ENCODE measurements around the gene MAP2K7. TPM values are rescaled to one million over a fixed set of nuclear protein-coding genes. Genes with fewer than 3 reads are reported as not detected.

Gene MAP2K7
- total RNA-seq, 1 experiment from 2014 or later, result 37.4 TPM

DNA sequence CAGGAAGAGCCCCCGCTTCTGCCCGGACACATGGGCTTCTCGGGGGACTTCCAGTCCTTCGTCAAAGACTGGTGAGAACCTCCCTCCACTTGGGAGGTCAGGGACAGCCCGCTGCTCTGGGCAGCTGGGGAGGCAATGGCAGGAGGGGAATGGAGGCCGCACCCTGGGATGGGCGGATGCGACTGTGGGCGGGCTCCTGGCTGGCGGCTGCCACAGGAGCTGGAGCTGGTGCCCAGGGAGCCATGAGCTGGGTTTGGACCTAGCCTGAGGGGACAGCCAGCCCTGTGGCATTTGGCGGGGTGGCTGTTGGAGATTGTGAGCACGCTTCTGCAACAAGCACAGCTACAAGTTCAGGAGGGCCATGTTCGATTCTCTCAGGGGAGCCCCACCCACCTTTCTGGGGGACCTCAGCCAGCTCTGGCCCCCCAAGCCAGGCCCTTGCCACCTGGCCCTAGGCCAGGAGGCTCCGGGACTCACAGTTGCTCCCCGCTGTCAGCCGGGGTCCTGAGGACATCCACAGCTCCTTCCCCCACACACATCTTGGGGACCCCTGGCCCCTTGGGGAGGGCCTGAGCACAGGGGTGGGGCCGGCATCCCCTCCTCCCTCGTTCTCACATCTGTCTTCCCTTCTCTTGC lies 7.9 kb downstream of the MAP2K7 start:
- no peak for DNase-seq
- H3K36me3 ChIP-seq (ENCODE audit: control insufficient read depth, insufficient read depth, low read length), result no peaks in the 10 kb centered on the region
- no peak overlapping the region for H3K4me3 Mint-ChIP-seq (ENCODE audit: unreplicated experiment)
- TF ChIP-seq, protein P1, sequence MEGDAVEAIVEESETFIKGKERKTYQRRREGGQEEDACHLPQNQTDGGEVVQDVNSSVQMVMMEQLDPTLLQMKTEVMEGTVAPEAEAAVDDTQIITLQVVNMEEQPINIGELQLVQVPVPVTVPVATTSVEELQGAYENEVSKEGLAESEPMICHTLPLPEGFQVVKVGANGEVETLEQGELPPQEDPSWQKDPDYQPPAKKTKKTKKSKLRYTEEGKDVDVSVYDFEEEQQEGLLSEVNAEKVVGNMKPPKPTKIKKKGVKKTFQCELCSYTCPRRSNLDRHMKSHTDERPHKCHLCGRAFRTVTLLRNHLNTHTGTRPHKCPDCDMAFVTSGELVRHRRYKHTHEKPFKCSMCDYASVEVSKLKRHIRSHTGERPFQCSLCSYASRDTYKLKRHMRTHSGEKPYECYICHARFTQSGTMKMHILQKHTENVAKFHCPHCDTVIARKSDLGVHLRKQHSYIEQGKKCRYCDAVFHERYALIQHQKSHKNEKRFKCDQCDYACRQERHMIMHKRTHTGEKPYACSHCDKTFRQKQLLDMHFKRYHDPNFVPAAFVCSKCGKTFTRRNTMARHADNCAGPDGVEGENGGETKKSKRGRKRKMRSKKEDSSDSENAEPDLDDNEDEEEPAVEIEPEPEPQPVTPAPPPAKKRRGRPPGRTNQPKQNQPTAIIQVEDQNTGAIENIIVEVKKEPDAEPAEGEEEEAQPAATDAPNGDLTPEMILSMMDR (IDR thresholded peaks at IDR 0.05; ENCODE audit: insufficient read depth in 1 of 2, low read depth in 1 of 2, low read length in 1 of 2, severe bottlenecking in 1 of 2, unreplicated experiment in 1 of 2), result no peak
- ChIA-PET POLR2A (no interaction called here), CTCF (interaction anchor here (0.5 to 0.8 kb wide), 3 partner anchors 8 to 59 kb away, joined by 3 to 12 read pairs (median 3); partner anchors contain the start of gene SNAPC2)
- no peaks in the 10 kb centered on the region for H3K27me3 ChIP-seq (replicated peaks; ENCODE audit: control insufficient read depth, insufficient read depth, low read length)
- no peaks in the 10 kb centered on the region for H3K4me1 Mint-ChIP-seq (ENCODE audit: low read depth, unreplicated experiment)
- no peak overlapping the region for H3K27ac Mint-ChIP-seq (ENCODE audit: unreplicated experiment)
- no peaks in the 10 kb centered on the region; the same call in 1 of the 2 replicates for H3K4me1 ChIP-seq
- BruUV-seq (replicated peaks), result no TSS peak
- H3K27me3 Mint-ChIP-seq (ENCODE audit: insufficient read depth, unreplicated experiment), result no peaks in the 10 kb centered on the region
- no peak overlapping the region for H3K4me3 ChIP-seq (ENCODE audit: low read depth, low read length)
- H3K9me3 Mint-ChIP-seq (ENCODE audit: unreplicated experiment), result no peaks in the 10 kb centered on the region
- intact Hi-C loops (cut with micrococcal nuclease; ENCODE audit: unreplicated experiment), result no loop called here
- peaks cover 44% of the 10 kb centered on the region for H3K36me3 Mint-ChIP-seq (ENCODE audit: insufficient read depth, unreplicated experiment)
- no peaks in the 10 kb centered on the region for H3K9me3 ChIP-seq

- H3K4me1 ChIP-seq, result no peaks in the 10 kb centered on the region; the same call in 1 of the 2 replicates
- H3K9me3 ChIP-seq, result no peaks in the 10 kb centered on the region
- Mint-ChIP-seq H3K27me3 (ENCODE audit: insufficient read depth, unreplicated experiment) (no peaks in the 10 kb centered on the region), H3K4me1 (ENCODE audit: low read depth, unreplicated experiment) (no peaks in the 10 kb centered on the region), H3K4me3 (ENCODE audit: unreplicated experiment) (no peak overlapping the region), H3K27ac (ENCODE audit: unreplicated experiment) (no peak overlapping the region), H3K9me3 (ENCODE audit: unreplicated experiment) (no peaks in the 10 kb centered on the region), H3K36me3 (ENCODE audit: insufficient read depth, unreplicated experiment) (peaks cover 39% of the 10 kb centered on the region)
- TF ChIP-seq, protein P1 (IDR thresholded peaks at IDR 0.05; ENCODE audit: insufficient read depth in 1 of 2, low read depth in 1 of 2, low read length in 1 of 2, severe bottlenecking in 1 of 2, unreplicated experiment in 1 of 2), result no peak
- no peak overlapping the region for H3K4me3 ChIP-seq (ENCODE audit: low read depth, low read length)
- no TSS peak for BruUV-seq (replicated peaks)
- H3K36me3 ChIP-seq (ENCODE audit: control insufficient read depth, insufficient read depth, low read length), result no peaks in the 10 kb centered on the region
- intact Hi-C loops (cut with micrococcal nuclease; ENCODE audit: unreplicated experiment), result no loop called here
- POLR2A ChIA-PET, result no interaction called here
- CTCF ChIA-PET, result interaction anchor here (0.5 to 0.6 kb wide), 2 partner anchors 16 to 60 kb away, joined by 3 to 12 read pairs; no protein-coding TSS in a partner anchor
- H3K27me3 ChIP-seq (replicated peaks; ENCODE audit: control insufficient read depth, insufficient read depth, low read length), result no peaks in the 10 kb centered on the region
- DNase-seq, result no peak
Observed at GRCh38 chr19:7912144-7912696, 8.5 kb downstream of the MAP2K7 start.

GRCh38 chr19:7912697-7913564 lies 9.3 kb downstream of the MAP2K7 start:
- TF ChIP-seq, protein P1 (IDR thresholded peaks at IDR 0.05; ENCODE audit: insufficient read depth in 1 of 2, low read depth in 1 of 2, low read length in 1 of 2, severe bottlenecking in 1 of 2, unreplicated experiment in 1 of 2), result no peak
- Mint-ChIP-seq H3K9me3 (ENCODE audit: unreplicated experiment) (no peaks in the 10 kb centered on the region), H3K27ac (ENCODE audit: unreplicated experiment) (no peak overlapping the region), H3K27me3 (ENCODE audit: insufficient read depth, unreplicated experiment) (no peaks in the 10 kb centered on the region), H3K4me3 (ENCODE audit: unreplicated experiment) (no peak overlapping the region), H3K4me1 (ENCODE audit: low read depth, unreplicated experiment) (no peaks in the 10 kb centered on the region), H3K36me3 (ENCODE audit: insufficient read depth, unreplicated experiment) (peaks cover 37% of the 10 kb centered on the region)
- intact Hi-C loops (cut with micrococcal nuclease; ENCODE audit: unreplicated experiment), result no loop called here
- Histone ChIP-seq H3K4me1 (no peaks in the 10 kb centered on the region; the same call in 1 of the 2 replicates), H3K36me3 (ENCODE audit: control insufficient read depth, insufficient read depth, low read length) (no peaks in the 10 kb centered on the region), H3K9me3 (no peaks in the 10 kb centered on the region), H3K4me3 (ENCODE audit: low read depth, low read length) (no peak overlapping the region), H3K27me3 (replicated peaks; ENCODE audit: control insufficient read depth, insufficient read depth, low read length) (no peaks in the 10 kb centered on the region)
- no peak for DNase-seq
- BruUV-seq (replicated peaks), result no TSS peak
- ChIA-PET POLR2A (no interaction called here), CTCF (no interaction called here)
